HEK293T (cell line): Measurements from ENCODE around the gene MAPK8IP1.

Source experiments
- BHLHE40 ChIP-seq: fragments of 450-650 bp; IDR thresholded peaks from 2 replicates; pipeline ENCODE4 v1.6.1; 2016; ENCODE audit warnings: mild to moderate bottlenecking, moderate library complexity, borderline replicate concordance
- CTBP1 ChIP-seq: fragments of 450-650 bp; IDR thresholded peaks from 2 replicates; pipeline ENCODE4 v1.6.1; 2016; ENCODE audit warnings: borderline replicate concordance
- ELF4 ChIP-seq: fragments of 450-650 bp; IDR thresholded peaks from 2 replicates; pipeline ENCODE4 v1.6.1; 2017; ENCODE audit warnings: antibody characterized with exemption
- FOXA1 ChIP-seq: fragments of 450-650 bp; IDR thresholded peaks from 2 replicates; pipeline ENCODE4 v1.6.1; 2016; ENCODE audit warnings: mild to moderate bottlenecking
- FOXK2 ChIP-seq: fragments of 450-650 bp; IDR thresholded peaks from 2 replicates; pipeline ENCODE4 v1.6.1; 2016; ENCODE audit warnings: mild to moderate bottlenecking
- FOXM1 ChIP-seq: fragments of 450-650 bp; IDR thresholded peaks from 2 replicates; pipeline ENCODE4 v1.6.1; 2017; ENCODE audit warnings: mild to moderate bottlenecking, borderline replicate concordance
- LEF1 ChIP-seq: fragments of 450-650 bp; IDR thresholded peaks from 2 replicates; pipeline ENCODE4 v1.6.1; 2017; ENCODE audit warnings: mild to moderate bottlenecking, borderline replicate concordance
- NFRKB ChIP-seq: fragments of 450-650 bp; IDR thresholded peaks from 2 replicates; pipeline ENCODE4 v1.6.1; 2016; ENCODE audit warnings: mild to moderate bottlenecking, moderate library complexity
- PKNOX1 ChIP-seq: fragments of 450-650 bp; IDR thresholded peaks from 2 replicates; pipeline ENCODE4 v1.6.1; 2016
- SP1 ChIP-seq: fragments of 450-650 bp; IDR thresholded peaks from 2 replicates; pipeline ENCODE4 v1.6.1; 2017
- SUZ12 ChIP-seq: fragments of 450-650 bp; IDR thresholded peaks from 2 replicates; pipeline ENCODE4 v1.6.1; 2016; ENCODE audit warnings: mild to moderate bottlenecking
- TARDBP ChIP-seq: fragments of 450-650 bp; IDR thresholded peaks from 2 replicates; pipeline ENCODE4 v1.6.1; 2016
- ZNF384 ChIP-seq: fragments of 450-650 bp; IDR thresholded peaks from 2 replicates; pipeline ENCODE4 v1.6.1; 2016

DNA sequence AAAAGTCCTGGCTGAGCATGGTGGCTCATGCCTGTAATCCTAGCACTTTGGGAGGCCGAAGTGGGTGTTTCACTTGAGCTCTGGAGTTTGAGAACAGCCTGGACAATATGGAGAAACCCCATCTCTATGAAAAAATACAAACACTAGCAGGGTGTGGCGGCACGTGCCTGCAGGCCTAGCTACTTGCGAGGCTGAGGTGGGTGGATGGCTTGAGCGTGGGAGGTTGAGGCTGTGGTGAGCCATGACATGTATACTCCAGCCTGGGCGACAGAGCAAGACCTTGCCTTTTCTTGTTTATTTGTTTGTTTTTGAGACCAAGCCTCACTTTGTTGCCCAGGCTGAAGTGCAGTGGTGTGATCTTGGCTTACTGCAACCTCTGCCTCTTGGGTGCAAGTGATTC lies 46.2 kb upstream of the MAPK8IP1 start:
- TF ChIP-seq NFRKB = no peak
- no peak for TF ChIP-seq FOXK2
- TF ChIP-seq SP1 = no peak
- TF ChIP-seq ELF4 = no peak
- no peak for TF ChIP-seq LEF1
- TF ChIP-seq CTBP1 = no peak
- no peak for TF ChIP-seq ZNF384
- TF ChIP-seq PKNOX1 = no peak
- TF ChIP-seq BHLHE40 = no peak
- TF ChIP-seq FOXM1 = no peak
- no peak for TF ChIP-seq TARDBP
- TF ChIP-seq SUZ12 = no peak
- TF ChIP-seq FOXA1 = no peak
